Stomach (tissue), 4 donors: ENCODE results near the gene TRIM69.
"Not testable (repeated sequence)": the region's sequence is repeated elsewhere in the genome, so short reads cannot be mapped to it uniquely, and the experiment has no call there.

Experiments
- POLR2AphosphoS5 ChIP-seq, 3 donors: sonication (generic); formaldehyde crosslinking; IDR thresholded peaks; one replicate each; pipeline ENCODE4 v1.6.1; 2016; ENCODE audit warnings: antibody characterized with exemption in 3 of 3
- TF ChIP-seq, protein P1 (sequence below), 7 experiments: fragments of 450-650 bp in 4 of 7; fragments of 200-600 bp in 3 of 7; sonication (generic) in 3 of 7; IDR thresholded peaks; one replicate each; pipeline ENCODE4 v1.5.1; 2016 to 2019; ENCODE audit warnings: antibody characterized with exemption in 7 of 7, control low read depth in 2 of 7, mild to moderate bottlenecking in 1 of 7

DNA sequence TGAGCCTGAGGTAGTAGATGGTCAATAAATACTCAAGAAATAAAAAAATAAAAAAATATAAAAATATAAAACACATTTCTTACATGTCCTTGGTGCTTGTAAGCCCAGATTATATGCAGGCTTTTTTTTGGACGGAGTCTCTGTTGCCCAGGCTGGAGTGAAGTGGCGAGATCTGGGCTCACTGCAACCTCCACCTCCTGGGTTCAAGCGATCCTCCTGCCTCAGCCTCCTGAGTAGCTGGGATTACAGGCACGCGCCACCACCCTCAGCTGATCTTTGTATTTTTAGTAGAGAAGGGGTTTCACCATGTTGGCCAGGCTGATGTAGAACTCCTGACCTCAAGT is 8.1 kb upstream of the TRIM69 start:
- TF ChIP-seq, protein P1, sequence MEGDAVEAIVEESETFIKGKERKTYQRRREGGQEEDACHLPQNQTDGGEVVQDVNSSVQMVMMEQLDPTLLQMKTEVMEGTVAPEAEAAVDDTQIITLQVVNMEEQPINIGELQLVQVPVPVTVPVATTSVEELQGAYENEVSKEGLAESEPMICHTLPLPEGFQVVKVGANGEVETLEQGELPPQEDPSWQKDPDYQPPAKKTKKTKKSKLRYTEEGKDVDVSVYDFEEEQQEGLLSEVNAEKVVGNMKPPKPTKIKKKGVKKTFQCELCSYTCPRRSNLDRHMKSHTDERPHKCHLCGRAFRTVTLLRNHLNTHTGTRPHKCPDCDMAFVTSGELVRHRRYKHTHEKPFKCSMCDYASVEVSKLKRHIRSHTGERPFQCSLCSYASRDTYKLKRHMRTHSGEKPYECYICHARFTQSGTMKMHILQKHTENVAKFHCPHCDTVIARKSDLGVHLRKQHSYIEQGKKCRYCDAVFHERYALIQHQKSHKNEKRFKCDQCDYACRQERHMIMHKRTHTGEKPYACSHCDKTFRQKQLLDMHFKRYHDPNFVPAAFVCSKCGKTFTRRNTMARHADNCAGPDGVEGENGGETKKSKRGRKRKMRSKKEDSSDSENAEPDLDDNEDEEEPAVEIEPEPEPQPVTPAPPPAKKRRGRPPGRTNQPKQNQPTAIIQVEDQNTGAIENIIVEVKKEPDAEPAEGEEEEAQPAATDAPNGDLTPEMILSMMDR (IDR thresholded peaks at IDR 0.05): not testable (repeated sequence)
- not testable (repeated sequence) for TF ChIP-seq POLR2AphosphoS5 (IDR thresholded peaks at IDR 0.05)
